ENCODE data around the gene AP1S1. TPM values are rescaled to one million over a fixed set of nuclear protein-coding genes. Genes with fewer than 3 reads are reported as not detected.
"Not testable (repeated sequence)": the region's sequence is repeated elsewhere in the genome, so short reads cannot be mapped to it uniquely, and the experiment has no call there.

Gene AP1S1
- total RNA-seq, 1 donor from 2014 or later, result 41.1 TPM

DNA sequence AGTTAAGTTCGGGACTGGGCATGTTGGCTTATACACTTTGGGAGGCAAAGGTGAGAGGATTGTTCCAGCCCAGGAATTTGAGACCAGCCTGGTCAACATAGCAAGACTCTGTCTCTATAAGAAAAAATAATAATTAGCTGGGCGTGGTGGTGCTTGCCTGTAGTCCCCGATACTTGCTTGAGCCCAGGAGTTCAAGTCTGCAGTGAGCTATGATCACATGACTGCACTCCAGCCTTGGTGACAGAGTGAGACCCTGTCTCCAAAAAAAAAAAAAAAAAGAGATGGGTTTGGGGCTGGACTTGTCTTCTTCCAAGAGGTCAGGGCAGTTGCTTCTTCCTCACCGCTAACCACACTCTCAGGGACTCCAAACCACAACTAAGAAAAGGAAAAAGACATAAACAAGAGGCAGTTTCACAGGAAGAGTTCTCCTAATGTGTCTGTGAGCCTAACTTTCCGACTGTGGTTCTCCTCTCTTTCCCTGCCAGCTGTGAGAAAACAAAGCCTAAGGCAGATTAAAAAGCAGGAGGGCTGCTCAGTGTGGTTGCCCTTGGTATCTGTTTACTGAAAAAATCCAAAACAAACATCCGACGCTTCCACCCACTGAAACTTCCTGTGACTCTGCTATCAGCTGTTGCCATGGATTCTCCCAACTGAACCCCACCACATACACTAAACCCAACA lies 29.8 kb upstream of the AP1S1 start:
- intact Hi-C loops (cut with micrococcal nuclease), result loop anchor here (1.0 kb wide), 1 partner anchor 39 kb away; the partner anchor contains the start of gene TRIM56

DNA sequence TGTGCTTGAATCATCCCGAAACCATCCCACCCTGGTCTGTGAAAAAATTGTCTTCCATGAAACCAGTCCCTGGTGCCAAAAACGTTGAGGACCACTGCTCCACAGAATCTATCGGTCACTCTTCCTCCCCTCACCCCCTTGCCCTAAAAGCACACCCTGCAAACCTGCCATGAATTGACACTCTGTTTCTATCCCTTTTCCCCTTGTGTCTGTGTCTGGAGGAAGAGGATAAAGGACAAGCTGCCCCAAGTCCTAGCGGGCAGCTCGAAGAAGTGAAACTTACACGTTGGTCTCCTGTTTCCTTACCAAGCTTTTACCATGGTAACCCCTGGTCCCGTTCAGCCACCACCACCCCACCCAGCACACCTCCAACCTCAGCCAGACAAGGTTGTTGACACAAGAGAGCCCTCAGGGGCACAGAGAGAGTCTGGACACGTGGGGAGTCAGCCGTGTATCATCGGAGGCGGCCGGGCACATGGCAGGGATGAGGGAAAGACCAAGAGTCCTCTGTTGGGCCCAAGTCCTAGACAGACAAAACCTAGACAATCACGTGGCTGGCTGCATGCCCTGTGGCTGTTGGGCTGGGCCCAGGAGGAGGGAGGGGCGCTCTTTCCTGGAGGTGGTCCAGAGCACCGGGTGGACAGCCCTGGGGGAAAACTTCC lies 28.2 kb upstream of the AP1S1 start:
- intact Hi-C loops (cut with micrococcal nuclease), result no loop called here

DNA sequence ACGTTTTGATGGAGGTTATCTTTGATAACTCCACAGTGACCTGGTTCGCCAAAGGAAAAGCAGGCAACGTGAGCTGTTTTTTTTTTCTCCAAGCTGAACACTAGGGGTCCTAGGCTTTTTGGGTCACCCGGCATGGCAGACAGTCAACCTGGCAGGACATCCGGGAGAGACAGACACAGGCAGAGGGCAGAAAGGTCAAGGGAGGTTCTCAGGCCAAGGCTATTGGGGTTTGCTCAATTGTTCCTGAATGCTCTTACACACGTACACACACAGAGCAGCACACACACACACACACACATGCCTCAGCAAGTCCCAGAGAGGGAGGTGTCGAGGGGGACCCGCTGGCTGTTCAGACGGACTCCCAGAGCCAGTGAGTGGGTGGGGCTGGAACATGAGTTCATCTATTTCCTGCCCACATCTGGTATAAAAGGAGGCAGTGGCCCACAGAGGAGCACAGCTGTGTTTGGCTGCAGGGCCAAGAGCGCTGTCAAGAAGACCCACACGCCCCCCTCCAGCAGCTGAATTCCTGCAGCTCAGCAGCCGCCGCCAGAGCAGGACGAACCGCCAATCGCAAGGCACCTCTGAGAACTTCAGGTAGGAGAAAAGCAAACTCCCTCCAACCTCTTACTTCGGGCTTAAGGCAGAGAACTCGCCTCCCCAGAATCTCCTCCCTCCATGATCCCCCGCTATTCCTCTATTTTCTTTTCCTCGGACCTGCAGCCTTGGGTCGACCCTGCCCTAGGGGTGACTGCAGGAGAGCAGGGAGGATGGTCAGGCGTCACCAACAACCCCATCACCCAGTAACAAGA lies 27.4 kb upstream of the AP1S1 start, which contains the start of gene SERPINE1:
Gene SERPINE1, plus strand, starts transcription at position 454 of the 809 bp plus-strand sequence. CDS start 1,290 bp downstream, outside the sequence.
- intact Hi-C loops (cut with micrococcal nuclease), result no loop called here

DNA sequence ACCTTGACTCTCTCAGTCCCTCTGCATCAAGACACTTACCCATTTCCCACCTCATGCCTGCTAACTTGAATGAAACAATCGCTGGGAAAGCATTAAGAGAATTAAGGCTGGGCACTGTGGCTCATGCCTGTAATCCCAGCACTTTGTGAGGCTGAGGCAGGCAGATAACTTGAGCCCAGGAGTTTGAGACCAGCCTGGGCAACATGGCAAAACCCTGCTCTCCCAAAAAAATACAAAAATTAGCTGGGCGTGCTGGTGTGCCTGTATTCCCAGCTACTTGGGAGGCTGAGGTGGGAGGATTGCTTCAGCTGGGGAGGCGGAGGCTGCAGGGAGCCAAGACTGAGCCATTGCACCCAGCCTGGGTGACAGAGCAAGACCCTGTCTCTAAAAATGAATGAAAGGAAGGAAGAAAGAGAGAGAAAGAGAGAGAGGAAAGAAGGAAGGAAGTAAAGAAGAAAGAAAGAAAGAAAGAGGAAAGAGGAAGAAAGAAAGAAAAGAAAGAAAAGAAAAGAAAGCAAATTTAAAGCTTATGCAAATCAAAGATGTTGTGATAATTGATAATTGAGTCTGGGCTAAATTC lies 26.7 kb upstream of the AP1S1 start:
- intact Hi-C loops (cut with micrococcal nuclease), result no loop called here

DNA sequence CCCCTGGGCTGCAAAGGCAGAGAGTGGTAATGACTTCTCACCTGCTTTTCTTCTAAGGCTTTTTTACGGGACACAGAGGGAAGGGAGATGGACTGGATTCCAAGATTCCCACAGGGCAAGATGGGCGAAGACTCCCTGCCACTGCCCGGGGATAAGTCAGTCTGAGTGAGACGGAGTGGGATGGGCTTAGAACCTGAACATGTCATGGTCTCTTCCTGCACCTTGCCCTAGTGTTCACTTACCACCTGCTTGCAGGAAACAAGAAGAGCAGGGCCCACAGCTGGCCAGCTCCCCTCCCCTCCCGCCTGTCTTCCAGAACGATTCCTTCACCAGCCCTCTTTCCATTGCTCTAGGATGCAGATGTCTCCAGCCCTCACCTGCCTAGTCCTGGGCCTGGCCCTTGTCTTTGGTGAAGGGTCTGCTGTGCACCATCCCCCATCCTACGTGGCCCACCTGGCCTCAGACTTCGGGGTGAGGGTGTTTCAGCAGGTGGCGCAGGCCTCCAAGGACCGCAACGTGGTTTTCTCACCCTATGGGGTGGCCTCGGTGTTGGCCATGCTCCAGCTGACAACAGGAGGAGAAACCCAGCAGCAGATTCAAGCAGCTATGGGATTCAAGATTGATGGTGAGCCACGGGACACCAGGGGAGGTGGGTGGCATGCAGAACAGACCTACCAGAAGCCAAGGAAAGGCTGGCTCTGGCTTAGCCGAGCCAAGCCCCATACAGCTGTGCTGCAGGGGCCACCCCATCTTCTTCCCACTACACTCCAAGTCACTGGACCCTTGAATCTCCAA lies 26.0 kb upstream of the AP1S1 start:
- intact Hi-C loops (cut with micrococcal nuclease), result no loop called here

DNA sequence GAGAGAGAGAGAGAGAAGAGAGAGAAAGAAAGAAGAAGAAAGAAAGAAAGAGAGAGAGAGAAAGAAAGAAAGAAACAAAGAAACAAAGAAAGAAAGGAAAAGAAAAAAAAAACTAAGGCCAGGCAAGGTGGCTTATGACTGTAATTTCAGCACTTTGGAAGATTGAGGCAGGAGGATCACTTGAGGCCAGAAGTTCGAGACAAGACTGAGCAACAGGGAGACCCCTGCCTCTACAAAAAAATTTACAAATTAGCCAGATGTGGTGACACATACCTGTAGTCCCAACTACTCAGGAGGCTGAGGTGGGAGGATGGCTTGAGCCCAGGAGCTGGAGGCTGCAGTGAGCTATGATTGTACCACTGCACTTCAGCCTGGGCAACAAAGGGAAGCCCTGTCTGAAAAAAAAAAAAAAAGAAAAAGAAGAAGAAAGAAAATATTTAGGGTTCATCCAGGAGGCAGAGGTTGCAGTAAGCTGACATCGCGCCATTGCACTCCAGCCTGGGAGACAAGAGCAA lies 24.6 kb upstream of the AP1S1 start:
- intact Hi-C loops (cut with micrococcal nuclease), result no loop called here

DNA sequence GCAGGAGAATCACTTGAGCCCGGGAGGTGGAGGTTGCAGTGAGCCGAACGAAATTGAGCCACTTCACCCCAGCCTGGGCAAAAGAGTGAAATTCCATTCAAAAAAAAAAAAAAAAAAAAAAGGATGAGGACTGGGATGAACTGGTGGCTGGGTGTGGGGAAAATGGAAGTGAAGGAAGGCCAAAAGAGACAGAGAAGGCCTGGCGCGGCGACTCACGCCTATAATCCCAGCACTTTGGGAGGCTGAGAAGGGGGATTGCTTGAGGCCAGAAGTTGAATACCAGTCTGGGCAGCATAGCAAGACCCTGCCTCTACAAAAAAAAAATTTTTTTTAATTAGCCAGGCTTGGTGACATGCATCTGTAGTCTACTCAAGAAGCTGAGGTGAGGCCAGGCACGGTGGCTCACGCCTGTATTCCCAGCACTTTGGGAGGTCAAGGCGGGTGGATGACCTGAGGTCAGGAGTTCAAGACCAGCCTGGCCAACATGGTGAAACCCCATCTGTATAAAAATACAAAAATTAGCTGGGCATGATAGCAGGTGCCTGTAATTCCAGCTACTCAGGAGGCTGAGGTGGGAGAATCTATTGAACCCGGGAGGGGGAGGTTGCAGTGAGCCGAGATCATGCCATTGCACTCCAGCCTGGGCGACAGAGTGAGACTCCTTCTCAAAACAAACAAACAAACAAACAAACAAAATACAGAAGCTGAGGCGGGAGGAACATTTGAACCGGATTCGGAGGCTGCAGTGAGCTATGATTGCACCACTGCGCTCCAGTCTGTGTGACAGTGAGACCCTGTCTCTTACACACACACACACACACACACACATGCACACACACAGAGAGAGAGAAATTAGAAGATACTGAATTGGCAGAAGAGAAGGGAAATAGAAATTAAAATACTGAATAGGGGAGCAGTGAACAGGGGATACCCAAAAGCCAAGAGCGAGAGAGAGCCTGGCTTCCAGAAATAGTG lies 21.4 kb upstream of the AP1S1 start:
- intact Hi-C loops (cut with micrococcal nuclease), result not testable (repeated sequence)

DNA sequence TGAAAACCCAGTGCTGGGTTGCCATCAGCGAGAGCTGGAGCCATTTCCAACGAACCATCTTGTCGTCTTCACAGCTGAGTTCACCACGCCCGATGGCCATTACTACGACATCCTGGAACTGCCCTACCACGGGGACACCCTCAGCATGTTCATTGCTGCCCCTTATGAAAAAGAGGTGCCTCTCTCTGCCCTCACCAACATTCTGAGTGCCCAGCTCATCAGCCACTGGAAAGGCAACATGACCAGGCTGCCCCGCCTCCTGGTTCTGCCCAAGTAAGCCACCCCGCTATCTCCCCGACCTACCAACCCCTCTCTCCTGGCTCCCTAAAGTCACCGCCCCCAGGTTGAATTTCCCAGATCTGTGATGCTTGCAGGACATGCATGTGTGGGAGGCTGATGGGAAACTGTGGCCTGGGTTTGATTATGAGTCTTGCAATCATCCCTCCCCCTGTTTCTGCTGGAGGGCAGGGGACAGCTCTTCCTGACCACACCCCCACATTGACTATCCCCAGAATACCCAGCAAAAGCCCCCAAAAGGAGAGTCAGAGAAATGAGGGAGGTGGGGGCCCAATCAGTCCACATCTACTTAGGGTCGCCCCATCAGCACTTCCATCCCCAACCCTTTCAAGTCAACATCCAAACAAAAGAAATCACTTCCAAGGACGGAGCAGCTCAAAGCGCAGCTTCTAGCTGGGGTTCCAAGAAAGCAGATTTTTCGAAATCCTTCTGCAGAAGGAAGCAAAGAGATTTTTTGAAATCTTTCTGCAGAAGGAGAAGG lies 20.5 kb upstream of the AP1S1 start:
- intact Hi-C loops (cut with micrococcal nuclease), result no loop called here

DNA sequence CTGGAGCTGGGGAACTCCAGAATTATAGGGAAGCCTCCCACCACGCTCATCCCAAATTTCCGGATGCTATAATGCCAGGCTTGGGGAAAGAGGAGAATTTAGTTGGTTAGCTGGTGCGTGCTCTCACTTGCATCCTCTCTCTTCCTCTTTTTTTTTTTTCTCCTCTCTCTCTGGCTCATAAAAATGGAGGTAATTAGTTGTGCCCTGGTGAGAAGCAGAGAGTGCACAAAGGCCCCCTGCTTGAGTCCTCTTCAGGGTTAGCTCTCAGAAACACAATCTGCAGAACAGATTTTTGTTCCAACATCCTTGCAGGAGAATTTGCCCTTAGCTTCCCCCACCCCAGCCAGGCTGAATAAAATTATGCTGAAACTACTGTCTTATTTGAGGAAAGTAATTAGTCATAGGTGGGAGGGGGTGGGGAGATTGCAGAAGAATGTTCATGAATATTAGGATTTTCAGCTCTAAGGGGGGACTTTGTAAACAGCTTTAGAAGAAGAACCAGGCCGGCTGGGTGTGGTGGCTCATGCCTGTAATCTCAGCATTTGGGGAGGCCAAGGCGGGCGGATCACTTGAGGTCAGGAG lies 19.8 kb upstream of the AP1S1 start:
- intact Hi-C loops (cut with micrococcal nuclease), result no loop called here

DNA sequence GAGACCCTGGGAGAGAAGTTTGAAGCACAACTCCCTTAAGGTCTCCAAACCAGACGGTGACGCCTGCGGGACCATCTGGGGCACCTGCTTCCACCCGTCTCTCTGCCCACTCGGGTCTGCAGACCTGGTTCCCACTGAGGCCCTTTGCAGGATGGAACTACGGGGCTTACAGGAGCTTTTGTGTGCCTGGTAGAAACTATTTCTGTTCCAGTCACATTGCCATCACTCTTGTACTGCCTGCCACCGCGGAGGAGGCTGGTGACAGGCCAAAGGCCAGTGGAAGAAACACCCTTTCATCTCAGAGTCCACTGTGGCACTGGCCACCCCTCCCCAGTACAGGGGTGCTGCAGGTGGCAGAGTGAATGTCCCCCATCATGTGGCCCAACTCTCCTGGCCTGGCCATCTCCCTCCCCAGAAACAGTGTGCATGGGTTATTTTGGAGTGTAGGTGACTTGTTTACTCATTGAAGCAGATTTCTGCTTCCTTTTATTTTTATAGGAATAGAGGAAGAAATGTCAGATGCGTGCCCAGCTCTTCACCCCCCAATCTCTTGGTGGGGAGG lies 16.5 kb upstream of the AP1S1 start:
- intact Hi-C loops (cut with micrococcal nuclease), result loop anchor here (1.0 kb wide), 2 partner anchors 17 to 52 kb away; partner anchors contain the start of genes AP1S1 and TRIM56

DNA sequence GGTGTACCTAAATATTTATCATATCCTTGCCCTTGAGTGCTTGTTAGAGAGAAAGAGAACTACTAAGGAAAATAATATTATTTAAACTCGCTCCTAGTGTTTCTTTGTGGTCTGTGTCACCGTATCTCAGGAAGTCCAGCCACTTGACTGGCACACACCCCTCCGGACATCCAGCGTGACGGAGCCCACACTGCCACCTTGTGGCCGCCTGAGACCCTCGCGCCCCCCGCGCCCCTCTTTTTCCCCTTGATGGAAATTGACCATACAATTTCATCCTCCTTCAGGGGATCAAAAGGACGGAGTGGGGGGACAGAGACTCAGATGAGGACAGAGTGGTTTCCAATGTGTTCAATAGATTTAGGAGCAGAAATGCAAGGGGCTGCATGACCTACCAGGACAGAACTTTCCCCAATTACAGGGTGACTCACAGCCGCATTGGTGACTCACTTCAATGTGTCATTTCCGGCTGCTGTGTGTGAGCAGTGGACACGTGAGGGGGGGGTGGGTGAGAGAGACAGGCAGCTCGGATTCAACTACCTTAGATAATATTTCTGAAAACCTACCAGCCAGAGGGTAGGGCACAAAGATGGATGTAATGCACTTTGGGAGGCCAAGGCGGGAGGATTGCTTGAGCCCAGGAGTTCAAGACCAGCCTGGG lies 15.9 kb upstream of the AP1S1 start:
- intact Hi-C loops (cut with micrococcal nuclease), result loop anchor here (1.0 kb wide), 2 partner anchors 16 to 53 kb away; partner anchors contain the start of genes AP1S1 and TRIM56

DNA sequence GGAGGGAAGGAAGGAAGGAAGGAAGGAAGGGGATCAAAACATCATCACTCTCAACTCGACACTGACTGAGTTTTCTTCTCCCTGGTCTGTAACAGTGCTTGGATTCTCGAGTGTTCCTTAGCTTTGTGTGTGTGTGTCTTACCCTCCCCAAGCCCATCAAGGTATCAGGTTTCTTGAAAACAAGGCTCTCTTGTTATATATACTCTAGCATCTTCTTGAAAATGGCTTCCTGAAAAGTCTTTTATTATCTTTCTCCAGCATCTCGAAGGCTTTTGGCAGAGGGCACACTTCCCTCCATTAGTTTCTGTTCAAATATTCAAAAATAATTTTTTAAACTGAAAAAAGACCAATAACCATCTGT lies 14.0 kb upstream of the AP1S1 start:
- intact Hi-C loops (cut with micrococcal nuclease), result no loop called here

DNA sequence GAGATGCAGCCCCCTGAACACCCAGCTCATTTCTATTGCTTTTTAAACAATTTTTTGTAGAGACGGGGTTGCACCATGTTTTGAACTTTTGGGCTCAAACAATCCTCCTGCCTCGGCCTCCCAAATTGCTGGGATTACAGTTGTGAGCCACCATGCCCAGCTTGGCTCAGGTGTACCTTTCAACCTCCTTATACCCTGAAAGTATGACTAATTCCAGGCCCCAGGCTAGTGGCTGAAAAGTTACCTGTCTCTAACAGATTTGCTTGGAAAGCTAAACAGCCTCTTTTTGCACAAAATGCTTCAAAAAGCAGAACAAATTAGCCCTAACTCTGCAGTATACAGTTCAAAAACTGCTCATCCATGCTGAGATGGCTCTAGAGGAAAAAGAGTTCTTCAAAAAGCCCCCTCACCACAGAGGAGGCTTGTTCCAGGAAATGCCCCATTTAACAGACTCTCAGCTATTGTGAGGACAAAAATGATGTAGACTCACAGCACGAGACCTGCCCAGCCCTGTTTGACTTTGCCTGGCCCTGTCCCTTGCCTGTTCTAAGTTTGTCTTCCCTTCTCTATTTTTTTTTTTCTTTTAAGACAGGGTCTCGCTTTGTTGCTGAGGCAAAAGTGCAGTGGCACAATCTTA lies 13.4 kb upstream of the AP1S1 start:
- intact Hi-C loops (cut with micrococcal nuclease), result no loop called here

DNA sequence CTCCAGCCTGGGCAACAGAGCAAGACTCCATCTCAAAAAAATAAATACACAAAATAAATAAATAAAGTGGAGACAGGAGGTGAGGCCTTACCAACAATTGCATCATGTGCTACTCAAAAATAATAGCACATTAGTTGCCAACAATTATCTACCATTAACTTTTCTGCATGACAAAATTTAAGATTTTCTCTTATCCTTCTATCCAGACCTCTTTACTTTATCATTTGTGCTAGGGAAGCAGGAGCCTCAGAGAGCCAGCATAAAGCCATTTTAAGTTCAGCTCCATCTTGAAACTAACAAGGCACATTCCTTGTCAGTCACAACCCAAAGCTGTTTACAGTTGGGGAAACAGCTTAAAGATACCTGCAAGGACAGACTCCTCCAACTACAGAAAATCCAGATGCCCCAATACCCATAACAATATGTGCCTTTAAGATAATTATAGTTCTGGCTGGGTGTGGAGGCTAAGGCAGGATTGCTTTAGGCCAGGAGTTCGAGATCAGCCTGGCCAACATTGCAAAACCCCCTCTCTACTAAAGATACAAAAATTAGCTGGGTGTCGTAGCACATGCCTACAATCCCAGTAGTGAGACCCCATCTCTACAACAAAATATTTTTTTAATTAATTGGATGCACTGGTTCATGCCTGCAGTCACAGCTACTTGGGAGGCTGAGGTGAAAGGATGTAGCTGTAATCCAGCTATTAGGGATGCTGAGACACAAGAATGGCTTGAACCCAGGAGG lies 2.2 kb upstream of the AP1S1 start:
- intact Hi-C loops (cut with micrococcal nuclease), result loop anchor here (5.0 kb wide), 1 partner anchor 135 kb away; no protein-coding TSS in a partner anchor

DNA sequence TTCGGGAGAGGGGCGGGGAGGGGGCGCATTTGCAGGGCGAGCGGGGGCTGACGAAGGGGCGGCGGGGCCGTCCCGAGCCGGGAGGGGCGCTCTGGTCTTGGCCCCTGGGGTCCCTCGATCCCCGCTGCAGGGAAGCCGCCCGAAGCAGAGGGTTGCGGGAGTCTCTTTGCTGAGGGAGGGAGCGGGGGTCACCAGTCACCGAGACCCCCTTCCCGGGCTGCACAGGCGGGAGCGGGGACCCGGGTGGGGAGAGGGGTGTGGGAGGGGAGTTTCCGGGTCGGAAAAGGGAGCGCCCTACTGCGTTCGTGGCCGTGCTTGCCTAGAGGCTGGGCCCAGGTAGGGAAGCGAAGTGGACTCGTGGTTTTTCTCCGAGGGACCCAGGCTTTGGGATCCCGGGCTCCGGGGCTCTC lies 422 bp downstream of the AP1S1 start:
- intact Hi-C loops (cut with micrococcal nuclease), result loop anchor here (1.0 to 5.0 kb wide), 11 partner anchors 10 to 266 kb away; partner anchors contain the start of genes IFT22, TRIM56, UFSP1 and VGF

DNA sequence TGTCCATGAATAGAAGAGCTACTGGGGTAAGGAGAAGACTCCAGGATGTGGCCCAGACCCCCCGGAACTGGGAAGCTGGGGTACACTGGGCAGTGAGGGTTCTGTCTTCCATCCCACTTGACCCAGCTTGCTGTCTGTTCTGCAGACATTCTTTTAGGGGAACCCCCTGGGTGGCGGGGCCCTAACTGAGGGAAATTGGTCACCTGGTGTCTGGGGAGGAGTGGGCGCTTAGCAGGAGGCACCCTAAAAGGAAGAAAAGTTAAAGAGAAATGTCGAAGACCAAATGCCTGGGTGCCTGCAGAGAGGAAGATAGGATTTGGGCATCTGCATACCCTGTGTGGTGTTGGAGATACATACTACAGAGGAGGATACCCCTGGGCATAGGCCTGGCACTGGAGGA lies 1.0 kb downstream of the AP1S1 start:
- intact Hi-C loops (cut with micrococcal nuclease), result loop anchor here (2.0 kb wide), 1 partner anchor 267 kb away; the partner anchor contains the start of gene UFSP1

Data from T-helper 1 cell treated with Interleukin-12 subunit alpha and Interleukin-12 subunit beta and Interleukin-4 antibody, amounts not matched to agents 30 ng/mL and 1 ng/mL, for 36 hours (primary cell).